Caco-2 (cell line): Measurements from ENCODE around the gene FBLN7. TPM values are rescaled to one million over a fixed set of nuclear protein-coding genes. Genes with fewer than 3 reads are reported as not detected.
A peak's percentile ranks its signal among the peaks of the same experiment; 100 is the strongest.
"Not testable (repeated sequence)": the region's sequence is repeated elsewhere in the genome, so short reads cannot be mapped to it uniquely, and the experiment has no call there.

Source experiments
- BruUV-seq: library from RNA; stranded (reverse); fragments of 400-500 nt; replicated peaks from 2 replicates; lab custom pipeline; 2021; lab: Mats Ljungman, UMichigan
- CTCF ChIA-PET: fragments of 300-600 bp; sonication (Branson Sonifier 250); formaldehyde crosslinking; loops from one replicate; lab custom pipeline; 2022; ENCODE audit warnings: antibody characterized with exemption; lab: Charles Lee
- POLR2A ChIA-PET: fragments of 300-600 bp; sonication (Branson Sonifier 250); formaldehyde crosslinking; loops from one replicate; lab custom pipeline; 2022; ENCODE audit warnings: antibody characterized with exemption; lab: Charles Lee
- DNase-seq, 2 experiments: peaks; one replicate each; pipeline versions ENCODE4 v3.0.0 to v3.0.0-alpha.2; 2020 to 2022
- H3K27me3 ChIP-seq: replicated peaks from 2 replicates; pipeline ENCODE4 v1.6.0; 2011; ENCODE audit warnings: low read length; ENCODE audit not compliant: control insufficient read depth, insufficient read depth
- H3K36me3 ChIP-seq: 2 replicates; pipeline ENCODE4 v1.5.1; 2011; ENCODE audit warnings: low read length; ENCODE audit not compliant: control insufficient read depth, insufficient read depth
- H3K4me1 ChIP-seq: fragments of 250-450 bp; sonication (Bioruptor Pico); 2 replicates; pipeline ENCODE4 v1.5.1; 2020; ENCODE audit warnings: mild to moderate bottlenecking
- H3K4me3 ChIP-seq: 2 replicates; pipeline ENCODE4 v1.5.1; 2011; ENCODE audit warnings: low read depth, mild to moderate bottlenecking, control low read depth, low read length
- H3K9me3 ChIP-seq: fragments of 250-450 bp; sonication (Bioruptor Pico); 2 replicates; pipeline ENCODE4 v1.5.1; 2020; ENCODE audit warnings: mild to moderate bottlenecking, moderate library complexity
- H3K27ac Mint-ChIP-seq: one replicate; pipeline ENCODE4 v1.8.0; 2022; ENCODE audit warnings: mixed read lengths; ENCODE audit not compliant: unreplicated experiment
- H3K27me3 Mint-ChIP-seq: one replicate; pipeline ENCODE4 v1.8.0; 2022; ENCODE audit warnings: mixed read lengths; ENCODE audit not compliant: insufficient read depth, unreplicated experiment
- H3K36me3 Mint-ChIP-seq: one replicate; pipeline ENCODE4 v1.8.0; 2022; ENCODE audit warnings: mild to moderate bottlenecking, mixed read lengths; ENCODE audit not compliant: insufficient read depth, unreplicated experiment
- H3K4me1 Mint-ChIP-seq: one replicate; pipeline ENCODE4 v1.8.0; 2022; ENCODE audit warnings: low read depth, mixed read lengths; ENCODE audit not compliant: unreplicated experiment
- H3K4me3 Mint-ChIP-seq: one replicate; pipeline ENCODE4 v1.8.0; 2022; ENCODE audit warnings: mild to moderate bottlenecking, moderate library complexity, mixed read lengths; ENCODE audit not compliant: unreplicated experiment
- H3K9me3 Mint-ChIP-seq: one replicate; pipeline ENCODE4 v1.8.0; 2022; ENCODE audit warnings: mixed read lengths; ENCODE audit not compliant: unreplicated experiment
- CTCF ChIP-seq, 2 experiments: fragments of 200-600 bp in 1 of 2; IDR thresholded peaks; 1 replicate in 1 of 2; 2 replicates in 1 of 2; pipeline versions ENCODE4 v1.5.1 to v1.8.0; 2011 to 2022; ENCODE audit warnings: antibody characterized with exemption in 1 of 2, control low read depth in 1 of 2, inconsistent platforms in 1 of 2, low read depth in 1 of 2, low read length in 1 of 2, mild to moderate bottlenecking in 1 of 2, moderate library complexity in 1 of 2; ENCODE audit not compliant: insufficient read depth in 1 of 2, severe bottlenecking in 1 of 2, unreplicated experiment in 1 of 2
- intact Hi-C: fragments of 100-400 bp; cut with micrococcal nuclease; formaldehyde crosslinking; loops from one replicate; pipeline ENCODE4 v1.10.0; 2022; ENCODE audit not compliant: unreplicated experiment
- total RNA-seq: library from RNA; stranded (reverse); gene quantifications from 2 replicates; pipeline ENCODE4 v1.2.3, GENCODE V29; 2022

FBLN7 gene
- total RNA-seq, 1 experiment from 2014 or later = 0.59 TPM

GRCh38 chr2:112204411-112204810, 66.2 kb downstream of the FBLN7 start:
- peaks cover 31% of the 10 kb centered on the region for H3K9me3 Mint-ChIP-seq
- ChIA-PET CTCF (no interaction called here), POLR2A (interaction anchor here (0.6 kb wide), 1 partner anchor 229 kb away, joined by 5 read pairs; the partner anchor contains the start of gene RGPD8)
- intact Hi-C loops = no loop called here
- no peak overlapping the region for H3K27ac Mint-ChIP-seq
- no peaks in the 10 kb centered on the region for H3K36me3 Mint-ChIP-seq
- Histone ChIP-seq H3K4me1 (no peaks in the 10 kb centered on the region), H3K27me3 (no peaks in the 10 kb centered on the region), H3K9me3 (peaks cover 18% of the 10 kb centered on the region), H3K4me3 (no peak overlapping the region), H3K36me3 (no peaks in the 10 kb centered on the region)
- H3K4me3 Mint-ChIP-seq = no peak overlapping the region
- peaks cover 7% of the 10 kb centered on the region for H3K4me1 Mint-ChIP-seq
- no peak for TF ChIP-seq CTCF (IDR thresholded peaks at IDR 0.05; ENCODE audit: insufficient read depth in 1 of 2, low read depth in 1 of 2, low read length in 1 of 2, severe bottlenecking in 1 of 2, unreplicated experiment in 1 of 2)
- DNase-seq = no peak
- BruUV-seq = no TSS peak
- no peaks in the 10 kb centered on the region for H3K27me3 Mint-ChIP-seq

- H3K27ac Mint-ChIP-seq, intact Hi-C loops, H3K4me3 Mint-ChIP-seq, H3K4me1 Mint-ChIP-seq, CTCF ChIA-PET, H3K4me1 ChIP-seq, H3K4me3 ChIP-seq, H3K36me3 ChIP-seq, POLR2A ChIA-PET, H3K27me3 Mint-ChIP-seq, H3K36me3 Mint-ChIP-seq, H3K27me3 ChIP-seq, BruUV-seq, DNase-seq: not testable (repeated sequence)
- H3K9me3 ChIP-seq = peaks cover 18% of the 10 kb centered on the region
- peaks cover 31% of the 10 kb centered on the region for H3K9me3 Mint-ChIP-seq
Measured at GRCh38 chr2:112207905-112208304, 69.7 kb downstream of the FBLN7 start.

- peaks cover 14% of the 10 kb centered on the region for H3K36me3 Mint-ChIP-seq
- no peak overlapping the region for H3K27ac Mint-ChIP-seq
- Histone ChIP-seq H3K4me3 (no peak overlapping the region), H3K27me3 (no peaks in the 10 kb centered on the region), H3K9me3 (no peaks in the 10 kb centered on the region), H3K36me3 (no peaks in the 10 kb centered on the region; the same call in 1 of the 2 replicates), H3K4me1 (no peaks in the 10 kb centered on the region)
- ChIA-PET POLR2A (no interaction called here), CTCF (interaction anchor here (0.7 to 1.2 kb wide), 5 partner anchors 43 to 328 kb away, joined by 3 to 9 read pairs (median 3); partner anchors contain the start of genes FBLN7 and RGPD8)
- no peaks in the 10 kb centered on the region for H3K27me3 Mint-ChIP-seq
- DNase-seq = peak; percentile 42 to 51
- intact Hi-C loops = loop anchor here (5.0 kb wide), 1 partner anchor 94 kb away; no protein-coding TSS in a partner anchor
- H3K9me3 Mint-ChIP-seq = peaks cover 5% of the 10 kb centered on the region
- no peaks in the 10 kb centered on the region for H3K4me1 Mint-ChIP-seq
- H3K4me3 Mint-ChIP-seq = no peak overlapping the region
- BruUV-seq = no TSS peak
- TF ChIP-seq CTCF (IDR thresholded peaks at IDR 0.05; ENCODE audit: insufficient read depth in 1 of 2, low read depth in 1 of 2, low read length in 1 of 2, severe bottlenecking in 1 of 2, unreplicated experiment in 1 of 2) = peak; percentile 29 to 65
Measured at GRCh38 chr2:112216167-112216566, 78.0 kb downstream of the FBLN7 start.
